ENCODE data around the gene EPHB1. TPM values are rescaled to one million over a fixed set of nuclear protein-coding genes. Genes with fewer than 3 reads are reported as not detected.

Gene EPHB1
- total and polyA plus RNA-seq, 2 experiments from 2014 or later = 0.45 to 1.7 TPM

DNA sequence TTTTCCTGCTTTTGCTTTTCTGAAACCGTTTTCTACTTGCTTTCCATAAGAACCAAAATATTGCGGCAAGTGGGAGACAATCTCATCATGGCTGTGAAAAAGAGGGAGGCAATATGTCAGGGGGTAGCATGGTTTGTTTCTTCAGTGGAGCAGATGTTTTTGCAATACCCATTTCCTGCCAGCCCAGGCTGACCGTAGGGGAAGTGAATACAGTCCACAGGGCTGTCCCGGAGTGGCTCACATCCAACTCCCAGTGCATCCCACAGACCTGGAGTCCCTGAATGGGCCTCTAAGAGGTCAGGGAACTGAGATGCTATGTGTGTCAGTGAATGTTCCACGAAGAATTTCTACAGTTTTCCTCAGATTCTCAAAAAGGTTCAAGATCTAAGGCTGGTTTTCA is 69.6 kb downstream of the EPHB1 start:
- no peak overlapping the region for H3K27ac ChIP-seq
- TF ChIP-seq, protein P1, sequence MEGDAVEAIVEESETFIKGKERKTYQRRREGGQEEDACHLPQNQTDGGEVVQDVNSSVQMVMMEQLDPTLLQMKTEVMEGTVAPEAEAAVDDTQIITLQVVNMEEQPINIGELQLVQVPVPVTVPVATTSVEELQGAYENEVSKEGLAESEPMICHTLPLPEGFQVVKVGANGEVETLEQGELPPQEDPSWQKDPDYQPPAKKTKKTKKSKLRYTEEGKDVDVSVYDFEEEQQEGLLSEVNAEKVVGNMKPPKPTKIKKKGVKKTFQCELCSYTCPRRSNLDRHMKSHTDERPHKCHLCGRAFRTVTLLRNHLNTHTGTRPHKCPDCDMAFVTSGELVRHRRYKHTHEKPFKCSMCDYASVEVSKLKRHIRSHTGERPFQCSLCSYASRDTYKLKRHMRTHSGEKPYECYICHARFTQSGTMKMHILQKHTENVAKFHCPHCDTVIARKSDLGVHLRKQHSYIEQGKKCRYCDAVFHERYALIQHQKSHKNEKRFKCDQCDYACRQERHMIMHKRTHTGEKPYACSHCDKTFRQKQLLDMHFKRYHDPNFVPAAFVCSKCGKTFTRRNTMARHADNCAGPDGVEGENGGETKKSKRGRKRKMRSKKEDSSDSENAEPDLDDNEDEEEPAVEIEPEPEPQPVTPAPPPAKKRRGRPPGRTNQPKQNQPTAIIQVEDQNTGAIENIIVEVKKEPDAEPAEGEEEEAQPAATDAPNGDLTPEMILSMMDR (IDR thresholded peaks at IDR 0.05; ENCODE audit: low read depth, low read length) = no peak
- DNase-seq (ENCODE audit: low read depth in 1 of 2, low spot score in 1 of 2) = peak in 1 of 2 donors; percentile 28
- H3K27me3 ChIP-seq = no peaks in the 10 kb centered on the region
- no peaks in the 10 kb centered on the region for H3K36me3 ChIP-seq
- no peaks in the 10 kb centered on the region for H3K4me1 ChIP-seq (ENCODE audit: low read depth)
- H3K9me3 ChIP-seq (ENCODE audit: low read depth) = no peaks in the 10 kb centered on the region
- H3K4me3 ChIP-seq = no peak overlapping the region

DNA sequence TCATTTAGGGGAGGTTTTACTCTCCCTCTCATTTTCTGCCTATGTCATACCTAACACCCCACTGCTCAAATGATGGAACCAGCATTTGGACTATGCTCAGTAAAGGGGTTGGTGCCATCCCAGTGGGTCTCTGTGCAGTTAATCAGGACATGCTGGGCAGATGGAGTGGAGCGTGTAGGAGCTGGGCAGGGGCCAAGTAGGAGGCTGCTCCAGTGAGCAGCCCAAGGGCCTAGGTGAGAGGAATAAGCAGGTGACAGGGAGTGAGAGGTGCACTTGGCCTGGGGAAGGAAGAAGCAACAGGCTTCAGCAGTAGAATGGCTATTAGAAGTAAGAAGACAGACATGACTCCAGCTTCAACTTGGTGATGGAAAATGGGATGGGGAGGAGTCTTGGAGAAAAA is 72.2 kb downstream of the EPHB1 start:
- no peaks in the 10 kb centered on the region for H3K27me3 ChIP-seq
- TF ChIP-seq, protein P1 (IDR thresholded peaks at IDR 0.05; ENCODE audit: low read depth, low read length) = no peak
- H3K36me3 ChIP-seq = no peaks in the 10 kb centered on the region
- DNase-seq (ENCODE audit: low read depth in 1 of 2, low spot score in 1 of 2) = no peak
- no peak overlapping the region for H3K4me3 ChIP-seq
- no peaks in the 10 kb centered on the region for H3K9me3 ChIP-seq (ENCODE audit: low read depth)
- no peak overlapping the region for H3K27ac ChIP-seq
- H3K4me1 ChIP-seq (ENCODE audit: low read depth) = no peaks in the 10 kb centered on the region

DNA sequence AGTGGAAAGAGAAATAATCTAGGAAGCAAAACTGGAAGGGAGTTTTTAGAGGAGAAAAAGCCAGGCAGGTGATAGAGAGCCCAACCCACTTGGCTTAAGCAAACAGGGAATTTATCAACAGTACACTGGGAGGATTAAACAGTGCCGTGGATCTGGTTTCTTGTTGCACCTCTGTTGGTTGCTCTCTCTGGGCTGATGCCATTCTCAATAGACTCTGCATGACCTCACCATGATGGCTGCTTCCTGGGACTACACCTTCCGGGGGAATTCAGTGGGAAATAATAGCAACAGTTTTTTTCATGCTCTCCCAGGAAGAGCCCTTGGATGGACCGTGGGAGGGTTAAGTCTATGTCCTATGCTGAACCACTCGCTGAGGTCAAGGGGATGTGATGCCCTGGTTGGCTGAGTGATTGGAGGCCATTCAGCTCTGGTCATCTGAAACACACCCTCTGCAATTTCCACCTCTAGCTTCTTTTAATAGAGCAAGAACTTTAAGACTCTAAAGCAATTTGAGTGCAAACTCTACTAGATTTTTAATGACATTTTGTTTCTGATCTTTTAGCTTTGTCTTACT is 74.2 kb downstream of the EPHB1 start:
- no peaks in the 10 kb centered on the region for H3K9me3 ChIP-seq (ENCODE audit: low read depth)
- TF ChIP-seq, protein P1 (IDR thresholded peaks at IDR 0.05; ENCODE audit: low read depth, low read length) = no peak
- no peak overlapping the region for H3K4me3 ChIP-seq
- no peak for DNase-seq (ENCODE audit: low read depth in 1 of 2, low spot score in 1 of 2)
- H3K27ac ChIP-seq = no peak overlapping the region
- H3K27me3 ChIP-seq = no peaks in the 10 kb centered on the region
- no peaks in the 10 kb centered on the region for H3K36me3 ChIP-seq
- H3K4me1 ChIP-seq (ENCODE audit: low read depth) = no peaks in the 10 kb centered on the region

DNA sequence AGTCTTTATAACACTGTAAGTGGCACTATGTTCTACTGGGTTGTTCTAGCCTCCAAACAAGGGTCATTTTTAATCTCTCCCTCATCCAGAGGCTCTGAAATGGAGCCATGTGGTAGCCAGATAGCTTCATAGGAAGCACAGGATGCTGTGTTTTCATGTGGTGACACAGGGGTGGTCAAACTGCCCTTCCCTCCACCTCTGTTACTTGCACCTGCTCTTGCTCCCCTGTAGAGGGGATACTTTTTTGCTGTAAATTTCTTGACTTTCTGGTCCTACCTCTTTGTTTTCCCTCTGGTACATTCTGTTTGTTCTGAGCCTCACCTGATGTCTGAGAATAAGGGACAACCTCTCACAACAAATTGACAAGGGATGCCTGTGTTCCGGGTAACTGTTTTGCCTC is 76.8 kb downstream of the EPHB1 start:
- no peak for DNase-seq (ENCODE audit: low read depth in 1 of 2, low spot score in 1 of 2)
- Histone ChIP-seq H3K36me3 (no peaks in the 10 kb centered on the region), H3K9me3 (ENCODE audit: low read depth) (no peaks in the 10 kb centered on the region), H3K27ac (no peak overlapping the region), H3K27me3 (no peaks in the 10 kb centered on the region), H3K4me1 (ENCODE audit: low read depth) (no peaks in the 10 kb centered on the region), H3K4me3 (no peak overlapping the region)
- TF ChIP-seq, protein P1 (IDR thresholded peaks at IDR 0.05; ENCODE audit: low read depth, low read length) = no peak

DNA sequence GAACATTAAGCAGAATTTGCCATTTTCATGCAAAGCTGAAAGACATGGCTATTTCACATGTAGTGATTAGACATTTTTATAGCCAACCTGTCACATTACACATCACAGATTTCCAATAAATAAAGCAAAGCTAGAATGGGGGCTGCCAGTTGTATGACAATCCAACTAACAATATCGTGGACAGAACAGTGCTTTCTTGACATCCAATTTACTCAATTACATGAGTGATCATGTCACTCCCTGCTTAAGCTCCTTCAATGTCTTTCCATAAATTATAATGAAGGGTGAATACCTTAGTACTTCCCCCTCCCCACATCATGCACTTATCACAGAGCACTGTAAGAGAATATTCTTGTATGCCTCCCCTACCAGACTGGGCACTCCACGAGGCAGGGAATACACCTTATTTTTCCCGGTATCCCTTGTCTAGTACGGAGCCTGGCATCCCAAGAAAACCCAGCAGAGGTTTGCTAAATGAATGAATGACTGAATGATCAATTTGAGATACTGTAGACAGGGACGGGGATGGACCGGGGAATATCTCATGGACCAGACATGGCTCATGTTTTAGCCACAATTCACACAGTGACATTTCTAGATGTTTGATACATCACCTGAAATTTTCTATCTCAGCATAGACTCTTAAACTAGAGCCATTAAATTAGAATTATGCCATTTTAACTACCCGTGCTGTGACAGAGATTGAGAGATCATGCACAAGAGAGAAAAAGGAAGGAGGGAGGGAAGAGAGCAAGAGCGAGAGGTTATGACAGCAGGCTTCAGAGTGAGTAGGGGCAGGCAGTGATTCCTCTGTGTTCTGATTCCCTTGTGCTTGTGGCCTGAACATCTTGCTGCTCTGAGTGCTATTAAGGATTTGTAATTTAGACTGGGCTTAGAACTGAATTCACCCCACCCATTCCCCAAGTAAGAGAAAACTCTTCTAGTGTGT is 77.7 kb downstream of the EPHB1 start:
- Histone ChIP-seq H3K27ac (no peak overlapping the region), H3K9me3 (ENCODE audit: low read depth) (no peaks in the 10 kb centered on the region), H3K27me3 (no peaks in the 10 kb centered on the region), H3K36me3 (no peaks in the 10 kb centered on the region), H3K4me3 (no peak overlapping the region), H3K4me1 (ENCODE audit: low read depth) (no peaks in the 10 kb centered on the region)
- TF ChIP-seq, protein P1 (IDR thresholded peaks at IDR 0.05; ENCODE audit: low read depth, low read length) = no peak
- no peak for DNase-seq (ENCODE audit: low read depth in 1 of 2, low spot score in 1 of 2)

Data from cardiac muscle cell (in vitro differentiated cells and primary cell).